Measurements from ENCODE around the gene TANGO2.

GRCh38 chr22:19986011-19986409, 34.9 kb upstream of the TANGO2 start:
- TF ChIP-seq POLR2A (IDR thresholded peaks at IDR 0.05; ENCODE audit: low read length) (no peak), GATA1 (IDR thresholded peaks at IDR 0.05; ENCODE audit: low read depth, low read length) (no peak)
